Parathyroid adenoma (tissue), 2 donors: ENCODE data around the gene CSMD2.
A peak's percentile ranks its signal among the peaks of the same experiment; 100 is the strongest.

Experiments used
- H2AFZ ChIP-seq: fragments of 300-600 bp; sonication (generic); one replicate; pipeline ENCODE4 v1.7.0; 2017; ENCODE audit warnings: antibody characterized with exemption, mild to moderate bottlenecking
- H3K27ac ChIP-seq: fragments of 300-600 bp; sonication (generic); one replicate; pipeline ENCODE4 v1.7.0; 2017
- H3K27me3 ChIP-seq: fragments of 300-600 bp; sonication (generic); one replicate; pipeline ENCODE4 v1.7.0; 2017; ENCODE audit warnings: low read length; ENCODE audit not compliant: control insufficient read depth, insufficient read depth
- H3K36me3 ChIP-seq: fragments of 300-600 bp; sonication (generic); one replicate; pipeline ENCODE4 v1.7.0; 2017; ENCODE audit warnings: low read length; ENCODE audit not compliant: control insufficient read depth, insufficient read depth
- H3K4me1 ChIP-seq: fragments of 300-600 bp; sonication (generic); one replicate; pipeline ENCODE4 v1.7.0; 2017; ENCODE audit warnings: control low read depth
- H3K4me2 ChIP-seq: fragments of 300-600 bp; sonication (generic); one replicate; pipeline ENCODE4 v1.7.0; 2017; ENCODE audit warnings: low read length
- H3K4me3 ChIP-seq: fragments of 300-600 bp; sonication (generic); one replicate; pipeline ENCODE4 v1.7.0; 2017; ENCODE audit warnings: low read depth, low read length
- H3K79me2 ChIP-seq: fragments of 300-600 bp; sonication (generic); one replicate; pipeline ENCODE4 v1.7.0; 2017; ENCODE audit warnings: control low read depth
- H3K9ac ChIP-seq: fragments of 300-600 bp; sonication (generic); one replicate; pipeline ENCODE4 v1.7.0; 2017; ENCODE audit warnings: mild to moderate bottlenecking
- H3K9me3 ChIP-seq: fragments of 300-600 bp; sonication (generic); one replicate; pipeline ENCODE4 v1.7.0; 2017; ENCODE audit warnings: low read length; ENCODE audit not compliant: control insufficient read depth
- CTCF ChIP-seq: fragments of 300-600 bp; sonication (generic); IDR thresholded peaks from one replicate; pipeline ENCODE4 v1.7.0; 2017; ENCODE audit warnings: antibody characterized with exemption, mild to moderate bottlenecking
- donor health status: primary hyperparathyroidism.

CSMD2 gene

GRCh38 chr1:33633019-33633801 lies 531.8 kb downstream of the CSMD2 start:
- no peaks in the 10 kb centered on the region for H3K9me3 ChIP-seq
- H2AFZ ChIP-seq: peak overlapping the region; percentile 19
- no peaks in the 10 kb centered on the region for H3K79me2 ChIP-seq
- H3K27me3 ChIP-seq: no peaks in the 10 kb centered on the region
- H3K4me1 ChIP-seq: no peaks in the 10 kb centered on the region
- TF ChIP-seq CTCF: peak; percentile 87
- no peak overlapping the region for H3K9ac ChIP-seq
- H3K4me3 ChIP-seq: no peak overlapping the region
- no peak overlapping the region for H3K27ac ChIP-seq
- H3K4me2 ChIP-seq: peak overlapping the region; percentile 56
- H3K36me3 ChIP-seq: no peaks in the 10 kb centered on the region

- Histone ChIP-seq H3K9ac (no peak overlapping the region), H3K4me1 (no peaks in the 10 kb centered on the region), H3K27ac (no peak overlapping the region), H3K9me3 (no peaks in the 10 kb centered on the region), H3K4me2 (no peak overlapping the region), H3K79me2 (no peaks in the 10 kb centered on the region), H3K36me3 (no peaks in the 10 kb centered on the region), H3K27me3 (no peaks in the 10 kb centered on the region), H3K4me3 (no peak overlapping the region), H2AFZ (no peak overlapping the region)
- TF ChIP-seq CTCF: no peak
These were observed 534.3 kb downstream of the CSMD2 start for GRCh38 chr1:33630686-33631085.

GRCh38 chr1:33626801-33627200 lies 538.2 kb downstream of the CSMD2 start:
- Histone ChIP-seq H3K4me2 (no peak overlapping the region), H3K4me3 (no peak overlapping the region)
- TF ChIP-seq CTCF: no peak

GRCh38 chr1:33624991-33625870 lies 539.8 kb downstream of the CSMD2 start:
- Histone ChIP-seq H3K79me2 (no peaks in the 10 kb centered on the region), H3K9me3 (no peaks in the 10 kb centered on the region), H3K36me3 (no peaks in the 10 kb centered on the region), H3K27ac (no peak overlapping the region), H3K27me3 (no peaks in the 10 kb centered on the region), H3K4me2 (no peak overlapping the region), H3K4me3 (no peak overlapping the region), H2AFZ (no peak overlapping the region), H3K9ac (no peak overlapping the region), H3K4me1 (no peaks in the 10 kb centered on the region)
- no peak for TF ChIP-seq CTCF

More at GRCh38 chr1:33626801-33627200, 538.2 kb downstream of the CSMD2 start:
- no peak overlapping the region for H3K27ac ChIP-seq
- H3K9ac ChIP-seq: no peak overlapping the region
- no peaks in the 10 kb centered on the region for H3K27me3 ChIP-seq
- no peaks in the 10 kb centered on the region for H3K9me3 ChIP-seq
- no peak overlapping the region for H2AFZ ChIP-seq
- H3K79me2 ChIP-seq: no peaks in the 10 kb centered on the region
- no peaks in the 10 kb centered on the region for H3K4me1 ChIP-seq
- H3K36me3 ChIP-seq: no peaks in the 10 kb centered on the region
